ENCODE measurements around the gene ASTN1. TPM values are rescaled to one million over a fixed set of nuclear protein-coding genes. Genes with fewer than 3 reads are reported as not detected.

Gene ASTN1
- total and polyA plus RNA-seq, 9 of the 15 experiments (the other 6 are each of a cell fraction or from before 2014, with no cell fraction given): 0.05 to 0.22 (median 0.18) TPM

GRCh38 chr1:176949033-176949662 is 215.4 kb downstream of the ASTN1 start (continued):
- no peak for TF ChIP-seq HMGN3 (IDR thresholded peaks at IDR 0.05; ENCODE audit: borderline replicate concordance, extremely low read depth, insufficient read length, low read depth, low read length)
- no peak for TF ChIP-seq NR2F6 (CRISPR knock-in tag; IDR thresholded peaks at IDR 0.05)
- TF ChIP-seq HMBOX1 (IDR thresholded peaks at IDR 0.05): no peak
- no peak for TF ChIP-seq ZNF12 (CRISPR knock-in tag; IDR thresholded peaks at IDR 0.05)
- no peak for TF ChIP-seq E2F4 (CRISPR knock-in tag; IDR thresholded peaks at IDR 0.05; ENCODE audit: low read depth)
- TF ChIP-seq ZC3H11A (IDR thresholded peaks at IDR 0.05; ENCODE audit: low read depth, low read length): no peak
- no peak for TF ChIP-seq TAF1 (IDR thresholded peaks at IDR 0.05; ENCODE audit: control insufficient read depth, extremely low read depth, insufficient read depth, low read length, severe bottlenecking)
- TF ChIP-seq ZNF174 (CRISPR knock-in tag; IDR thresholded peaks at IDR 0.05): no peak
- TF ChIP-seq RAD51 (IDR thresholded peaks at IDR 0.05; ENCODE audit: borderline replicate concordance, low read depth): no peak
- no peak for TF ChIP-seq RB1 (IDR thresholded peaks at IDR 0.05; ENCODE audit: low read depth)
- TF ChIP-seq SMARCB1 (IDR thresholded peaks at IDR 0.05; ENCODE audit: insufficient read length, low read depth): no peak
- TF ChIP-seq IRF9 (tag; IDR thresholded peaks at IDR 0.05): no peak
- TF ChIP-seq ZBTB17 (CRISPR knock-in tag; IDR thresholded peaks at IDR 0.05): no peak
- TF ChIP-seq ZNF384 (IDR thresholded peaks at IDR 0.05; ENCODE audit: low read depth, low read length): no peak
- no peak for TF ChIP-seq ELF2 (CRISPR knock-in tag; IDR thresholded peaks at IDR 0.05)
- no peak for TF ChIP-seq EGR1 (conservative IDR thresholded peaks at IDR 0.05)
- no peak for TF ChIP-seq SREBF1 (IDR thresholded peaks at IDR 0.05; ENCODE audit: borderline replicate concordance, low read depth, low read length)
- no peak for TF ChIP-seq CUX1 (CRISPR knock-in tag; IDR thresholded peaks at IDR 0.05)
- TF ChIP-seq KLF16 (IDR thresholded peaks at IDR 0.05): peak; percentile 32; the same call in 1 of the 2 replicates
- no peak for TF ChIP-seq ZBTB1 (CRISPR knock-in tag; IDR thresholded peaks at IDR 0.05; ENCODE audit: borderline replicate concordance, low read depth)
- TF ChIP-seq THAP7 (CRISPR knock-in tag; IDR thresholded peaks at IDR 0.05): no peak

Measured in K562 (cell line).